ENCODE results near the gene PAK5. TPM values are rescaled to one million over a fixed set of nuclear protein-coding genes. Genes with fewer than 3 reads are reported as not detected.

The PAK5 gene
- total and polyA plus RNA-seq, 9 of the 15 experiments (the other 6 are each of a cell fraction or from before 2014, with no cell fraction given) = not detected

- Histone ChIP-seq H3K9ac (ENCODE audit: insufficient read depth in 1 of 2, low read depth in 2 of 2, low read length in 2 of 2) (no peak overlapping the region), H3K9me1 (ENCODE audit: control insufficient read depth, insufficient read depth, low read length) (no peaks in the 10 kb centered on the region), H3K4me2 (ENCODE audit: insufficient read depth, low read length) (no peak overlapping the region), H4K20me1 (replicated peaks; ENCODE audit: control insufficient read depth, insufficient read depth, low read length) (no peaks in the 10 kb centered on the region), H3K79me2 (ENCODE audit: control insufficient read depth, insufficient read depth, low read length) (no peaks in the 10 kb centered on the region), H3K27ac (ENCODE audit: extremely low read depth, low read depth, low read length) (no peak overlapping the region), H3K9me3 (replicated peaks; ENCODE audit: control insufficient read depth, insufficient read depth, low read depth, low read length) (no peaks in the 10 kb centered on the region), H3K36me3 (ENCODE audit: control insufficient read depth, insufficient read depth, low read length) (no peaks in the 10 kb centered on the region), H3K4me1 (replicated peaks in 1 of 2; ENCODE audit: control insufficient read depth in 2 of 2, insufficient read depth in 2 of 2, low read length in 2 of 2) (no peaks in the 10 kb centered on the region), H3K4me3 (no peak overlapping the region), H3K27me3 (ENCODE audit: control insufficient read depth in 2 of 2, insufficient read depth in 2 of 2, low read length in 2 of 2) (no peaks in the 10 kb centered on the region; a peak in 1 of 5 replicates), H2AFZ (ENCODE audit: low read depth, low read length) (no peak overlapping the region)
- TF ChIP-seq CBX5 (IDR thresholded peaks at IDR 0.05; ENCODE audit: borderline replicate concordance, low read depth) (no peak), ILK (tag; IDR thresholded peaks at IDR 0.05; ENCODE audit: borderline replicate concordance, low read depth) (no peak), U2AF2 (optimal IDR thresholded peaks at IDR 0.05; ENCODE audit: low read depth, low read length) (no peak), NKRF (IDR thresholded peaks at IDR 0.05; ENCODE audit: borderline replicate concordance) (no peak), RUNX1 (IDR thresholded peaks at IDR 0.05; ENCODE audit: low read depth) (no peak), PHB2 (IDR thresholded peaks at IDR 0.05; ENCODE audit: low read depth) (no peak), LARP7 (IDR thresholded peaks at IDR 0.05) (no peak), EGR1 (conservative IDR thresholded peaks at IDR 0.05) (no peak), ZNF699 (CRISPR knock-in tag; IDR thresholded peaks at IDR 0.05; ENCODE audit: insufficient replicate concordance) (no peak), ZNF586 (CRISPR knock-in tag; conservative IDR thresholded peaks at IDR 0.05) (no peak), ZC3H4 (CRISPR knock-in tag; IDR thresholded peaks at IDR 0.05; ENCODE audit: borderline replicate concordance) (no peak), PHB (CRISPR knock-in tag; IDR thresholded peaks at IDR 0.05) (no peak), GTF2E2 (tag; IDR thresholded peaks at IDR 0.05) (no peak), HMG20B (CRISPR knock-in tag; IDR thresholded peaks at IDR 0.05) (no peak)
- TF ChIP-seq, protein P1, sequence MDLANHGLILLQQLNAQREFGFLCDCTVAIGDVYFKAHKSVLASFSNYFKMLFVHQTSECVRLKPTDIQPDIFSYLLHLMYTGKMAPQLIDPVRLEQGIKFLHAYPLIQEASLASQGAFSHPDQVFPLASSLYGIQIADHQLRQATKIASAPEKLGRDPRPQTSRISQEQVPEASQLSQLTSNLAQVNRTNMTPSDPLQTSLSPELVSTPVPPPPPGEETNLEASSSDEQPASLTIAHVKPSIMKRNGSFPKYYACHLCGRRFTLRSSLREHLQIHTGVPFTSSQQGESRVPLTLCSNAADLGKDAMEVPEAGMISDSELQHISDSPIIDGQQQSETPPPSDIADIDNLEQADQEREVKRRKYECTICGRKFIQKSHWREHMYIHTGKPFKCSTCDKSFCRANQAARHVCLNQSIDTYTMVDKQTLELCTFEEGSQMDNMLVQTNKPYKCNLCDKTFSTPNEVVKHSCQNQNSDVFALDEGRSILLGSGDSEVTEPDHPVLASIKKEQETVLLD (IDR thresholded peaks at IDR 0.05) = no peak
- intact Hi-C loops (cut with micrococcal nuclease) (no loop called here), in situ Hi-C loops (cut with MboI) (no loop called here)
- FAIRE-seq (no peak), DNase-seq (ENCODE audit: extremely low read depth in 1 of 4, low spot score in 3 of 4) (no peak), ATAC-seq (no peak)
- WGBS (ENCODE audit: insufficient coverage, low coverage, missing lambda C conversion rate) = 0% methylated on average over 6 of the region's 8 CpGs
- ChIA-PET CTCF (ENCODE audit: low intra/inter-chr PET ratio) (no interaction called here), POLR2A (no interaction called here)
- BruUV-seq (replicated peaks) = no TSS peak
These were observed 320.2 kb downstream of the PAK5 start for GRCh38 chr20:9518576-9519175.
